ENCODE measurements around the gene GCC2. TPM values are rescaled to one million over a fixed set of nuclear protein-coding genes. Genes with fewer than 3 reads are reported as not detected.

Gene GCC2
- total RNA-seq, 3 donors from 2014 or later = 75.1 to 89.6 (median 77.2) TPM

DNA sequence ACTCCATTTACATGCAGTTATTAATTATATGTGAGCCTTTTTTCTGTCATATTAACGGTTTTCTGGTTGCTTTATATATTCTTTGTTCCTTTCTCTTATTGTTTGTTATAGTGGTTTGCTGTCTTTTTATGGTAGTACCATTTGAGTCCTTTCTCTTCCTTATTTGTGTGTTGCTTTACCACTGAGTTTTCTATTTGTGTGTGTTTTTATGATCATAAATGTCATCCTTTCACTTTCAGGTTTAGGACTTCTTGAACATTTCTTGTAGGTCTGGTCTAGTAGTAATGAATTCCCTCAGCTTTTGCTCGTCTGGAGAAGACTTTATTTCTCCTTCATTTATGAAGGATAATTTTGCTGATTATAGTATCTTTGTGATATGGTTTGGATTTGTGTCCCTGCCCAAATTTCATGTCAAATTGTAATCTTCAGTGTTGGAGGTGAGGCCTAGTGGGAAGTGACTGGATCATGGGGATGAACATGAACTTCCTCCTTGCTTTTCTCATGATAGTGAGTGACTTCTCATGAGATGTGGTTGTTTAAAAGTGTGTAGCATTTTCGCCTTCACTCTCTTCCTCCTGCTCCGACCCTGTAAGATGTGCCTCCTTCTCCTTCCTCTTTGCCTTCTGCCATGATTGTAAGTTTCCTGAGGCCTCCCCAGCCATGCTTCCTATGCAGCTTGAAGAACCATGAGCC lies 11.5 kb downstream of the GCC2 start:
- no peaks in the 10 kb centered on the region for H3K36me3 ChIP-seq (ENCODE audit: low read depth)
- peak; percentile 79 for ATAC-seq

DNA sequence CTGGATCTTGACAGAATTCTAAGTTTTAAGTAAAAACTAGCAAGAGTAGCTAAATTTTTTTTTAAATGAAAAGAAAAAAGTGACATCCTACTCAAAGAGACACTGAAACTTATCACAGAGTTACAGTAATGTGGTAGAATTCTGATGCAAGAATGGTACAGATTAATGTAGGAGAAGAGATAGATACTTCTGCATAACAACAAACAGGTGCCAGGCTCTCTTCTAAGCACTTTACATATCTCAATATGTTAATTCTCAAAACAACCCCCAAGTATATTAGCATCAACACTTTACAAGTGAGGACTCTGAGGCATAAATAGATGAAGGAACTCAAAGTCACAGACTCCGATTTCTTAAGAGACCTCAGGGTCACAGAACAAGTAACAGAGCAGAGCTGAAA lies 28.1 kb downstream of the GCC2 start:
- no peaks in the 10 kb centered on the region for H3K36me3 ChIP-seq (ENCODE audit: low read depth)
- TF ChIP-seq, protein P1, sequence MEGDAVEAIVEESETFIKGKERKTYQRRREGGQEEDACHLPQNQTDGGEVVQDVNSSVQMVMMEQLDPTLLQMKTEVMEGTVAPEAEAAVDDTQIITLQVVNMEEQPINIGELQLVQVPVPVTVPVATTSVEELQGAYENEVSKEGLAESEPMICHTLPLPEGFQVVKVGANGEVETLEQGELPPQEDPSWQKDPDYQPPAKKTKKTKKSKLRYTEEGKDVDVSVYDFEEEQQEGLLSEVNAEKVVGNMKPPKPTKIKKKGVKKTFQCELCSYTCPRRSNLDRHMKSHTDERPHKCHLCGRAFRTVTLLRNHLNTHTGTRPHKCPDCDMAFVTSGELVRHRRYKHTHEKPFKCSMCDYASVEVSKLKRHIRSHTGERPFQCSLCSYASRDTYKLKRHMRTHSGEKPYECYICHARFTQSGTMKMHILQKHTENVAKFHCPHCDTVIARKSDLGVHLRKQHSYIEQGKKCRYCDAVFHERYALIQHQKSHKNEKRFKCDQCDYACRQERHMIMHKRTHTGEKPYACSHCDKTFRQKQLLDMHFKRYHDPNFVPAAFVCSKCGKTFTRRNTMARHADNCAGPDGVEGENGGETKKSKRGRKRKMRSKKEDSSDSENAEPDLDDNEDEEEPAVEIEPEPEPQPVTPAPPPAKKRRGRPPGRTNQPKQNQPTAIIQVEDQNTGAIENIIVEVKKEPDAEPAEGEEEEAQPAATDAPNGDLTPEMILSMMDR (IDR thresholded peaks at IDR 0.05) = no peak
- no peak for DNase-seq
- intact Hi-C loops (cut with DNase I, micrococcal nuclease) = no loop called here
- no peak overlapping the region for H3K4me3 ChIP-seq
- H3K4me1 ChIP-seq (ENCODE audit: low read depth) = no peaks in the 10 kb centered on the region
- no peaks in the 10 kb centered on the region for H3K9me3 ChIP-seq
- ATAC-seq = no peak

More for the DNA sequence above, 11.5 kb downstream of the GCC2 start:
- Histone ChIP-seq H3K4me1 (ENCODE audit: low read depth) (peaks cover 9% of the 10 kb centered on the region), H3K4me3 (no peak overlapping the region), H3K9me3 (no peaks in the 10 kb centered on the region)
- intact Hi-C loops (cut with DNase I, micrococcal nuclease) = loop anchor here in 1 of 2 donors (10.0 kb wide), 1 partner anchor 106 kb away; no protein-coding TSS in a partner anchor
- TF ChIP-seq, protein P1 (IDR thresholded peaks at IDR 0.05) = no peak
- DNase-seq = no peak

DNA sequence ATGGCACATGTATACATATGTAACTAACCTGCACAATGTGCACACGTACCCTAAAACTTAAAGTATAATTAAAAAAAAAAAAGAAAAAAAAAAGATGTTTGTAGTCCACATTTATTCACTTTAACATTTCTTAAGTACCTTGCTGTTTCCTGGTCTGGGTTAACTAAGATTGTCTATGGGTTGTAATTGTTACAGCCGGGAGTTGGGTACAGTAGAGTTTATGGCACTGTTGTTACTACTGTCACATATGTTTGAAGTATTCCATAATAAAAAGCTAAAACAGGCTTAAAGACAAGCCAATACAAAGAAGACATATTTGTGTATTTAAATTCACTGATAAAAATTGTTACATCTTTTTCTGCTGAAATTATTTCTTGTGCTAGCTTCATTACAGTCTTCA lies 36.2 kb downstream of the GCC2 start:
- H3K9me3 ChIP-seq = no peaks in the 10 kb centered on the region
- no peaks in the 10 kb centered on the region for H3K4me1 ChIP-seq (ENCODE audit: low read depth)
- intact Hi-C loops (cut with DNase I, micrococcal nuclease) = no loop called here
- H3K4me3 ChIP-seq = no peak overlapping the region
- ATAC-seq (peak; percentile 79), DNase-seq (peak in 1 of 3 donors; percentile 15)
- H3K36me3 ChIP-seq (ENCODE audit: low read depth) = peaks cover 5% of the 10 kb centered on the region
- TF ChIP-seq, protein P1 (IDR thresholded peaks at IDR 0.05) = no peak

DNA sequence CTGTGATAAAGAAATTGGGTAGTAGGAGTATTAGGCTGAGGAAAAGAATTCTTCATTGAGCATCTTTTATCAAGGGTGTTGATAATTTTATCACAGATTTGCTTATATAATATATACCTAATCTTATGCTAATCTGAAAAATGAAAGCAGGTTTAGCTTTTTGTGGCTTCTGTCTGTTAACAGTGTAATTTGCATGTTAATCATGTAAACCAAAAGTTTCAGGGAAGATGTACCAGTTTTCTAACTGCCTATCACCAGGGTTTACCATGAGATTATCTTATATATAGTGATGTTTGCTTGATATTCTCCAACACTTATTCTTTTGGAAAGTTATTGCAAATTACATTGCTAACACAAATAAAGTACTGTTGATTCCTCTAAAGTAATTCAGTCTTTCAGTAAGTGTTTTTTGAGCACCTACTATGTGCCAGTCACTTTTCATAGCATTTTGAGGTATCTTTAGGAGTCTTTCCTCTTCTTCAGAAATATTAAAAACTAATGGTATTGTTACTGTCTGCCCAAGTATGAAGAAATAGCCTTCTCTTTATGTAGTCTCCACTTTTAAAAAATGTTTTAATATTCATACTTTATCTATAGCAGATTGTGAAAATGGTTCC lies 41.6 kb downstream of the GCC2 start:
- Histone ChIP-seq H3K4me3 (no peak overlapping the region), H3K36me3 (ENCODE audit: low read depth) (no peaks in the 10 kb centered on the region), H3K4me1 (ENCODE audit: low read depth) (no peaks in the 10 kb centered on the region), H3K9me3 (no peaks in the 10 kb centered on the region)
- ATAC-seq (no peak), DNase-seq (no peak)
- intact Hi-C loops (cut with DNase I, micrococcal nuclease) = no loop called here
- TF ChIP-seq, protein P1 (IDR thresholded peaks at IDR 0.05) = no peak

DNA sequence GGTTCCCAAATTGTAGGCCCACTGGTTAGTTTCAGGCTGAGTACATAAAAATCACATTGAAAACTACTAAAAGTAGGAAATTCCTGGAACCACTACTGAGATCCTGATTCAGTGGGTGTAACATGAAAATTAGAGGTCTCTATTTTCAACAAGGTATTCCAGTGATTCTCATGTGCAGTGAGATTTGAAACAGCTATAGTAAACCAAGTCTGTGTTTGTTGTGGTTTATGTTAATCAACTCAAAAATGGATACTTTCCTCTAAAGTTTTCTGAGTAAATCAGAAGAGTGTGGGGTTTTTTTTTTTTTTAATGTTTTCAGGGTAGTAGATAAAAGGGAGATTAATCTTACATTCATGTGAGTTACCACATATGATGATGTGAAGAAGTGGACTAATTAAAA lies 42.8 kb downstream of the GCC2 start:
- no peak for ATAC-seq
- H3K4me1 ChIP-seq (ENCODE audit: low read depth) = no peaks in the 10 kb centered on the region
- intact Hi-C loops (cut with DNase I, micrococcal nuclease) = no loop called here
- H3K36me3 ChIP-seq (ENCODE audit: low read depth) = no peaks in the 10 kb centered on the region
- TF ChIP-seq, protein P1 (IDR thresholded peaks at IDR 0.05) = no peak
- H3K9me3 ChIP-seq = no peaks in the 10 kb centered on the region
- H3K4me3 ChIP-seq = no peak overlapping the region
- no peak for DNase-seq
